ENCODE results near the gene PSMA2.

PSMA2 gene

GRCh38 chr7:42931834-42932651, at the start of gene PSMA2, which contains the start of gene MRPL32:
PSMA2 (minus strand) TSS chr7:42932174; CDS start chr7:42932158, 16 bp downstream.
MRPL32 (plus strand) TSS chr7:42932376; CDS start chr7:42932387, 11 bp downstream.
- TF ChIP-seq CTCF (conservative IDR thresholded peaks at IDR 0.05): no peak
- peak within 1 kb of the TSS; percentile 79 for H3K27ac ChIP-seq

GRCh38 chr7:42981601-42982000, 49.6 kb upstream of the PSMA2 start:
- TF ChIP-seq CTCF (conservative IDR thresholded peaks at IDR 0.05): no peak
- no peak overlapping the region for H3K27ac ChIP-seq

GRCh38 chr7:42980514-42980913, 48.5 kb upstream of the PSMA2 start:
- no peak for TF ChIP-seq CTCF (conservative IDR thresholded peaks at IDR 0.05)
- H3K27ac ChIP-seq: no peak overlapping the region

DNA sequence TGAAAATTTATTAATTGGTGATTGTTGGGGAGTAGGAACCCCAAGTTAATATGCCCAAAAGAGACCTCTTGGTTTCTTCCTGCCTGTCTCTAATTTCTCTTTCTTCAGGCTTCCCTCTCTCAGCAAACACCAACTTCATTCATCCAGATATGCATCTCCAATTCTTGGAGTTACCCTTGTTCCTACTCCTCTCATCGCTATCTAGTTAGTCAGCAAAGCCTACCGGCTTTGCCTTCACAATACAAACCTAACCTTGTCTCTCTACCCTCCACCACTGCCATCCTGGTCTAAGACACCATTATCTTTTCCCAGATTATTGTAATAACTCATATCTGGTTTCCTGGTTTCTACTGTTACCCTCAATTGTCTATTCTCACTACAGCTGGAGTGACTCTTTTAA, 48.1 kb upstream of the PSMA2 start:
- TF ChIP-seq CTCF (conservative IDR thresholded peaks at IDR 0.05): no peak
- H3K27ac ChIP-seq: no peak overlapping the region

DNA sequence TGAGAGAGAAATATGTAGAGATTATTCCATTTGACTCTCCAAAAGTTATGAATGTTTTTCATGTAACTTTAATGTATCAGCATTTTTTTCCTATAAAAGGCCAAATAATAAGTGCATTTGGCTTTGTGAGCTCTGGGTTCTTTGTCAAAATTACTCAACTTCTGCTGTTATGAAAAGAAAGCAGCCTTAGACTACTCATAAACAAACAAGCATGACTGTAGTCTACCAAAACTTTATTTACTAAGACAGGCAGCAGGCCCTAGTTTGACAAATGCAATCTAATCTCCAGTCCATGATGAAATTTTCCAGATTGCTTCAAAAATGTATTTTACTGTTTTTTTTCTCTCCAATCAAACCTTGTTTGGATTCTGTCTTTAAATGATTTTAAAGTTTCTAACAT, 46.5 kb upstream of the PSMA2 start:
- H3K27ac ChIP-seq: no peak overlapping the region

DNA sequence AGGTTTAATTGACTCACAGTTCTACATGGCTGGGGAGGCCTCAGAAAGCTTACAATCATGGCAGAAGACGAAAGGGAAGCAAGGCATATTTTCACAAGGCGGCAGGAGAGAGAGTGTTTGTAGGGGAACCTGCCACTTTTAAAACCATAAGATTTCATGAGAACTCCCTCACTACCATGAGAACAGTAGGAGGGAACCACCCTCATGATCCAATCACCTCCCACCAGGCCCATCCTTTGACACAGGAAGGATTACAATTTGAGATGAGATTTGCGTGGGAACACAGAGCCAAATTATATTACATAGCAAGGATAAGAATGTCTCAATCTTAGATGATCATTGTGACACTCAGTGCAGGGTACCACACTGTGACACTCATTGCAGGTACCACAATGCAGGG, 44.4 kb upstream of the PSMA2 start:
- TF ChIP-seq CTCF (conservative IDR thresholded peaks at IDR 0.05): no peak
- H3K27ac ChIP-seq: no peak overlapping the region

More for the DNA sequence above, 46.5 kb upstream of the PSMA2 start:
- no peak for TF ChIP-seq CTCF (conservative IDR thresholded peaks at IDR 0.05)

DNA sequence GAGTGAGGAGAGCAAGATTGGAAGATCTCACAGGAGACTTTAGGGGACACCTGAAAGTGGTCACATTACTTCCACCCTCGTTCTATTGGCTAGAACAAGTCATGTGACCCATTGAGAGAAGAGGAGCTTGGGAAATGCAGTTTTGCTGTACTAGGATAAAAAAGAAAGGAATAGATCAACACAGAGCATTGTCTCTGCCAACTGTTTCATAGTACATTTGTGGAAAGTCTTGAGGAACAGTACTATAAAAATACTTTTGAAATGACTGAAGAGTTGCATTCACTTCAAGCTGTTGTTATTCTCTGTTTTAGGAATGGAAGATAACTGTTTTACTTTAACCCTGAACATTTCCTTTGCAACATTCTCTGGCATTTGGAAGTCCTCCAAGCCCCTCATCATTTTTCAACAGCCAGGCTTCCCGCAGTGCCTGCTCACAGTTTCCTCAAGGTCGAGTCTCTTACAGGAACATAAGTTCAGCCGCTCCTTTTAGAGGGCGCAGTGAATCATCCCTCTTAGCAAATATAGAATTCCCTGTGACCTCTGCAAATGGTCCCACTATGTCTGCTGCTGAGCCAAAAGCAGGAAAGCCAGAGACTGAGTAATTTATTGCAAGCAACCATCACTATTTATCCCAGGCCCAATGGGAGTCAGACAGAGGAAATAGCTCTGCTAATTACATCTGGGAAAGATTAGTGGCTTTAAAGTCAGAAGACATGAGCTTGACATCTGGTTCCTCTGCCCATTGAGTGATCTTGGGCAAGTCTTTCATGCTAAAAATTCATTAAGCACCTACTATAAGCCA, 40.9 kb upstream of the PSMA2 start:
- no peak for TF ChIP-seq CTCF (conservative IDR thresholded peaks at IDR 0.05)
- H3K27ac ChIP-seq: no peak overlapping the region
